HL-60/S4 treated with retinoic acid at 250 ng/mL for 4 days and 3 days (cell line): ENCODE results near the gene GTF2F2.

Experiments
- in situ Hi-C: fragments of 300-500 bp; cut with MboI; formaldehyde crosslinking; loops from 2 replicates; pipeline ENCODE4 v1.7.0; 2022; ENCODE audit warnings: low sequenced_read_pairs

GTF2F2 gene

DNA sequence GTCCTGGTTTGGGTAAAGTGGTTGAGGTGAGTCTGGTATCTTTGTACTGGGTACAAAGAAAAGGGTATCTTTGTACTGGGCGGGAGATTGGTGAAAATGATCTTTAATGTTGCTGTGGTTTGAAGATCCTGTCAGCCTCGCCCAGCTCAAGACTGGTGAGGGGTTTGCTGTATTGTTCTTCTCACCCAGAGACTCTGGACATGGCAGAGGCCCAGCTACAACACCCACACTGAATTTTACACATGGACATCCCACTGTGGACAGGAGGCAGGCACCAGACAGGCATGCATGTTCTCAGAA, 177.8 kb downstream of the GTF2F2 start:
- in situ Hi-C loops, result loop anchor here (25.0 kb wide), 1 partner anchor 811 kb away; no protein-coding TSS in a partner anchor

DNA sequence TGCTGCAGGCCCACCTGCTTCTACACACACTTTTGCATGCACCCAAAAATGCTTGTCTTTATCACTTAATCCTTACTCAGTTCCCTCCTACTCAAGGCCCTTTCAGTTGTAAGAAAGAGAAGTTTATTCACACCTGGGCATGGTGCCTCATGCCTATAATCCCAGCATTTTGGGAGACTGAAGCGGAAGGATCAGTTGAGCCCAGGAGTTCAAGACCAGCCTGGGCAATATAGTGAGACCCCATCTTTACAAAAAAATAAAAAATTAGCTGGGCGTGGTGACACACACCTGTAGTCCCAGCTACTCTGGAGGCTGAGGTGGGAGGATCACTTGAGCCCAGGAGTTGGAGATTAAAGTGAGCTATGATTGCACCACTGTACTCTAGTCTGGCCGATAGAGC, 178.2 kb downstream of the GTF2F2 start:
- in situ Hi-C loops, result loop anchor here (25.0 kb wide), 1 partner anchor 811 kb away; no protein-coding TSS in a partner anchor

DNA sequence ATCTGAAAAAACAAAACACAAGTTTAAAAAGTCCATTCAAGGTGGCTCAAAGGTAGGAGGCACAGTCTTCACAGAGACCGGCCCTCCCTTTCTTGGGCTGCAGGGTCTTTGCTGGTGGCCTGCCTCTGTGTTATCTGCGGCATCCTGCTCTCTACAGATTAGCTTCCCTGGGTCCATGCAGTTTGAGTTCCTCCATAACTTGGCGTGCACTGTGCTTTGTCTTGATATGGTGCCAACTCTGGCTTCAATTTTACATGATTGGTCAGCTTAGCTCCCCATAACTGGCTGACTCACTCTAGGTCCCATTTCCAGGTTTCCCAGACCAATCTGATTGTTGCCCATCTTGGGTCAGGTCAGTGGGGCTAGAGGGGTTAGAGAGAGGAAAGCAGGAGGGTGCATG, 178.9 kb downstream of the GTF2F2 start:
- in situ Hi-C loops, result loop anchor here (25.0 kb wide), 1 partner anchor 812 kb away; no protein-coding TSS in a partner anchor

DNA sequence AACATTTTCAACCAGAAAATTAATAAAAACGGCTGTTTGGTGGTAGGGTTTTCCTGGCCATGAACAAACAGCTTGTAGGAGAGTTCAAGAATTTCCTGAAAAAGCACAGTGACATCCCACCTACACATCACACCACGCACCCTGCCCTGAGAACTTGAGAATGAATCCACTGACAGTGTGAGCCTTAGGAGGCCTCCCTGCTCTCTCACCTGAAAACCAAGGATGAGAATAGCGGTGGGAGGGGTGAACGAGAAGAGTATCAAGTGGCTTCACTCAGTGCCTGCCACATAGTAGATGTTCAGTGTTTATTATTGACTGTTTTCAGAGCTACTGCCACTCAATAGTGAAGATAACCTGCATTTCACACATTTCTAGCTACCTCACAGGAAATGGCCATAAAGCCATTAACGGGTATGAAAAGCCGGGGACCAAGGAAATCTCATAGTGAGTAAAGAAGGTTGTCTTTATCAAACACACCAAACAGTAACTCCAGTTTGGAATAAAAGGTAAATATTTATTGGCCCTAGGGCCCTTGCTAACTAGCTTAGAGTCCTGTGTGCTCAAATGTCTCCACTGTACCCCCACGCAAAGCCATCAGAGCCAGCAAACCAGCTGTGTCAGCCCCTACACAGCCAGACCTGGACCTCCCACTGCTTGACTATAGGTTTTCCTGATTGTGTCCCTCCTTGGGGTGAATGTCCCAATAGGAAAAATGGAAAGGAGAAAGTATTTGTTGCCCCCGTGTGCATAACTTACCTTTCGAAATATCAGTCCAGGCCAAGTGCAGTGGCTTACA, 180.1 kb downstream of the GTF2F2 start:
- in situ Hi-C loops, result loop anchor here (10.0 kb wide), 1 partner anchor 246 kb away; no protein-coding TSS in a partner anchor

DNA sequence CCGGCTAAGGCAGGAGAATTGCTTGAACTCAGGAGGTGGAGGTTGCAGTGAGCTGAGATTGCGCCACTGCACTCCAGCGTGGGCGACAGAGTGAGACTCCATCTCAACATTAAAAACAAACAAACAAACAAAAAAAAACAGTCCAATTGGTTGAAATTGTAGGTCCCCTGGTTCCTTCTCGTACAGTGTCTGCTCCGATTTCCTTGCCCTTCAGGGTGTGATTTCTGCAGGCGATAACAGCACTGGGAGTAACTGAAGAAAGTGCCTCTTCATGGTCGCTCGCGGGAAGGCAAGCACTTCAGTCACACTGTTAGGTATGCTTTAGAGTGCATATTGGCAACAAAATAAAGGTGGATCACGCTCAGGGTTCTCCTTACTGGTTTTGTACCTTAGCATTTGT, 181.0 kb downstream of the GTF2F2 start:
- in situ Hi-C loops, result loop anchor here (10.0 kb wide), 1 partner anchor 246 kb away; no protein-coding TSS in a partner anchor

DNA sequence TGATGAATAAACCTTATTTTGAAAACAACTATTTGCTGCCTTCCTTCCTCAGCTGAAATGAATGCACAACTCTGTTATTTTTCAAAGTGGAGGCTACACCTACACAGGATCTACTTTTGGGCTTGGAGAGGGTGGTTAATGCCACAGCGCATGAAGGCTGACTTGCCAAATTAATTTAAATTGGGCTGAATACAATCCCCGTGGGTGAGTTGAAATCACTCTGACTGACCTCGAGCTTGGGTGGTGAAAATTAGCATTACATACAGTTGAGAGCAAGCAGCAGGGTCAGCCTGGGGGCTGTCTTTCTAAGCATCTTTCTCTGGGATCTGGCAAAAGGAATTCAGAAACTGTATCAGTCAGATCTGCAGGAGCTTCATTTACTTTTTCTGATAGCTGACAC, 182.2 kb downstream of the GTF2F2 start:
- in situ Hi-C loops, result loop anchor here (10.0 kb wide), 1 partner anchor 248 kb away; no protein-coding TSS in a partner anchor

DNA sequence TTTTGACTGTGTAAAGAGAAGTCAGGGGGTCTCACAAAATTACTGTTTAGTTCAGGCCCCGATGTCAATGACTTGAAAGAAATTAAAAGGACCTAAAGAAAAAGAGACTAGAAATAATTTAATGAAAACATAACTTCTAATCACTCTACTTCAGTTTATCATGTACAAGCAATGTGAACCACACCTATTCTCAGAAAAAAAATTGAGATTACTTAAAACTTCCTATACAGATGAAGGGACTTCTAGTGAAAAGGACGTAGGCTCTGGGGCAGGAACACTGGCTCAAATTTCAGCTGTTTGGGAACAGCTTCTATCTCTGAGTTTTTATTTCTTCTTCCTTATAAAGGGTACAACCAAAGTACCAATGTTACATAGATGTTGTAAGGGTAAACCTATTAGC, 182.7 kb downstream of the GTF2F2 start:
- in situ Hi-C loops, result loop anchor here (10.0 kb wide), 1 partner anchor 248 kb away; no protein-coding TSS in a partner anchor

DNA sequence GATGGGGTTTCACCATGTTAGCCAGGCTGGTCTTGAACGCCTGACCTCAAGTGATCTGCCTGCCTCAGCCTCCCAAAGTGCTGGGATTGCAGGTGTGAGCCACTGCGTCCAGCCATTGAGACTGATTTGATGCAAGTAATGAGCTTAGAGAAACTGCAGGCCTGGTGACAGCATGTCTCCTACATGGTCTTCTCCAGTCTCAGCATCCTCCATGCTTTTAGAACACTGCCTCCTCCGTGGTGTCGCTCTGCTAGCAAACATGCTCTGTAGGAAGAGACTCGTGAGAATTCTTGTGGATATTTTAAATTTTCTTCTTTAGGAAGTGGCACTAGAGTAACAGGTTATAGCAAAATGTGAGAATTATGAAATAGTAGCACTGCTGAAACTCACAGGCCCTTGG, 183.6 kb downstream of the GTF2F2 start:
- in situ Hi-C loops, result loop anchor here (10.0 kb wide), 1 partner anchor 249 kb away; no protein-coding TSS in a partner anchor

DNA sequence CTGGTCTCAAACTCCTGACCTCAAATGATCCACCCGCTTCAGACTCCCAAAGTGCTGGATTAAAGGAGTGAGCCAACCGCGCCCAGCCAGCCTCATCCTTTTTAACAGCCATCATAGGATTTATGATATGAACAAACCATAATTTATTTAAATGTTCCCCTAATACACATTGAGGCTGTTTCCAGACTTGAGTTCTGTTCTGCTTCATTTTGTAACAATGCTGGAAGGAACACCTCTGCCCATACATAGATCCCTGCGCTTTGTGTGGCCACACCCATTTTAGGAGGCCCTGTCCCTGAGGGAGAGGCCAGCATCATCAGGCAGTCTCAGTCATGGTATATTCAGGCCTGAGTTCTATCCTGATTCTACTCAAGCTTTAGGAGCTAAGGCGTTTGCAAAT, 184.8 kb downstream of the GTF2F2 start:
- in situ Hi-C loops, result loop anchor here (10.0 kb wide), 1 partner anchor 250 kb away; no protein-coding TSS in a partner anchor

DNA sequence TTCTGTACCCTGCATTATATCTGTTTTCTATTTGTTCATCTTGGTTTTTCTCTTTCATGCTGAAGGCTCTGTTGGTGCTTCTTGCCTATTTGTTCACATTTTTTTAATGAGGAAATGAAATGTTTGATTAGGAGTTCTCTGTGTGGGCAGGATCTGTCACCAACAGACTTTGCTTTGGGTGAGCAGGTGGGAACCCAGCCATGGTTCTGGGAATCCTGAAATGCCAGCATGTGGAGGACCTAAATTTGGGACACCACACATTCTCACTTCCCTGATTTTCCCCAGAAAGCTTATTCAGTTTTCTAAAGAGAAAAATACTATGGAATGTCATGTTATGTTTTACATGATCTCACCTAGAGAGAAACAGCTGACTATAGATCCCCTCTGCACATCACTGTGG, 186.7 kb downstream of the GTF2F2 start:
- in situ Hi-C loops, result loop anchor here (10.0 kb wide), 1 partner anchor 252 kb away; no protein-coding TSS in a partner anchor

DNA sequence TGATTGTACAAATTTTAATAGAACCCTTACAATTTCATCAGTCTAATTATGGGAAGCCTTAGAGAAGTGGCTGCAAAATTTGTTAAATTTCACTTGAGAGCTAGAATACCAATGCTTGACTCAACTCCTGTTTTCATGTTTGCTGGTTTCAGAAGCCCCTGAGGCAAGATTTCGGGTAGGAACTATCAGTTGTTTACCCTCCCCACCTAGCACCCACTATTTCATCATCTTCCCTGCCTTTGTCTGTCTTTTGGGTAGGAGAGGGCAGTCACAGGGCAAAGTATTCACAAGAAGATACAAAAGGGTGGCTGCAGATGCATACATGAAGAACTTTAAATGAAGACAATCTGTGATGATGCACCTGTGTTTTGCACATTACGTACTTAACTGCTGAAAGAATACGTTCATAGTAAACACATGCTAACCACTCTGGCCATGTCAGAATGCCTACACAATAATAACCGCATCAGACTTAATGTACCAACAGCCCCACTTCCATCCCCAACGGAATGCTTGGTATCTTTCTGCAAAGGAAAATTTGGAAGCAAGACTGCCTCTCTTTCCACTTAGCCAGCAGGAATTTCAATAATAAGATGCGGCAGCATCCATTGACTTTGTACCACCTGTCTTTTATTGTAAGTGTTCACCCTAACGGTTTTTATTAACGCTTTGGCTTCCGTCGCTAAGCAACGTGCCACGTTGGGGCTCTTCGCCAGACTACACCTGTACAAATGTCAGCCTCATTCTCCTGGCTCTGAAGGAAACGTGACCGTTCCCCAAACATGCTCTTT, 190.2 kb downstream of the GTF2F2 start:
- in situ Hi-C loops, result no loop called here

DNA sequence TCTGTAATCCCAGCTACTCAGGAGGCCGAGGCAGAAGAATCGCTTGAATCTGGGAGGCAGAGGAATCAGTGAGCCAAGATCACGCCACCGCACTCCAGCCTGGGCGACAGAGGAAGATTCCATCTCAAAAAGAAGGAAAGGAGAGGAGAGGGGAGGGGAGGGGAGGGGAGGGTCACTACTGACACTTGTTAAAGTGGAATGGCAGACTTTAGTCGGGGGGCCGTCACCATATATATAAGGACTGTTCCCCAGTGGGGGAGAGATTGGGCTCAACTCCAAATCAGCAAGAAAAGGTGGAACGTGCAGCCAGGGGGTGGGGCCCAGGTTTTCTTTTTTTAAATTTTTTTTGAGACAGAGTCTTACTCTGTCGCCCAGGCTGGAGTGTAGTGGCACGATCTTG, 194.5 kb downstream of the GTF2F2 start:
- in situ Hi-C loops, result no loop called here

DNA sequence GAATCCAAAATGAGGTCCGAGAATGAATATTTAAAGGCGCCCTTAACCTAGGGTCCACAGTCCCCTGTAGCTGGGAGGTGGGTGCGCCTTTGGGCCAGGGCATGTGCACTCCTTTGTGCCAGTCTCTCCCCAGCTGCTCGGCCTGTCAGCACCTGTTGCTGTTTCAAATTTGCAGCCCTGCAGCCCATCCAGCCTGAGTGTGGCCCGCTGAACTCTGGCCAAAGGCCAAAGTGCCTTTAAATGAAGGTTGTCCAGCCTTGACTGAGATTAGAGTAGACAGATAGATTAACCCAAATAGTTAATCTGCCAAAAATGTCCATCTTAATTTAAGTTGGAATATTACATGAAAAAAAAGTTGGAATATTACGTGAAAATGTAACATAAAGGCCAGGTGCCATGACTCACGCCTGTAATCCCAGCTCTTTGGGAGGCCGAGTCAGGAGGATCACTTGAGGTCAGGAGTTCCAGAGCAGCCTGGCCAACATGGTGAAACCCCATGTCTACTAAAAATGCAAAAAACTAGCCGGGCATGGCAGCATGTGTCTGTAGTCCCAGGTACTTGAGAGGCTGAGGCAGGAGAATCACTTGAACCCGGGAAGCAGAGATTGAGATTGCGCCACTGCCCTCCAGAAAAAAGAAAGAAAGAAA, 195.3 kb downstream of the GTF2F2 start:
- in situ Hi-C loops, result no loop called here

DNA sequence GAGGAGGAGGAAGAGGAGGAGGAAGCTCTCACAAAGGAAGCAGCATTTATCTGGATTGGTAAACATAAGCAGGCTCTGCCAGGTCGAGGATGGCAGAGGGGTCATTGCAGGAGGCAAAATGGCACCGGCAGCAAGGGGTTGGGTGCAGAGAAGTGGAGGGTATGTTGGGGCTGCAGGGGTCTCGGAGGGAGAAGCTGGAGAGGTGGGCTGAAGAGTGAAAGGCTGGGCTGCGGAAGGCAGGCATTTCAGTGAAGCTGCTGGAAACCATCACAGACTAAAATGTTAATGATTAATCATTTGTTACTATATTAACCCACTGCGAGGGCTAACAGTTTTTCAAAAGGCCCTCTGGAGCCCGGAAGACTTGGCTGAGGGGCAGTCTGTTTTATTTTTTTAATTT, 196.0 kb downstream of the GTF2F2 start:
- in situ Hi-C loops, result no loop called here

DNA sequence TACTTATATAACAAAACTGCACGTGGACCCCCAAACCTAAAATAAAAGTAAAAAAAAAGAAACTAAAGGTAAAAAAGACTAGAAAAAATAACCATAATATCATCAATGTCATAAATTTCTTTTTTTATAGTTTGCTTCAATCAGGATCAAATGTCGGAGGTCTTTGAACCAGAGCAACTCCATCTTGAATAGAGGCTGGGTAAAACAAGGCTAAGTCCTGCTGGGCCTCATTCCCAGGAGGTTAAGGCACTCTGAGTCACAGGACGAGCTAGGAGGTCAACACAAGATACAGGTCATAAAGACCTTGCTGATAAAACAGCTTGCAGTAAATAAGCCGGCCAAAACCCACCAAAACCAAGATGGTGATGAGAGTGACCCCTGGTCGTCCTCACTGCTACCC, 196.7 kb downstream of the GTF2F2 start:
- in situ Hi-C loops, result no loop called here

DNA sequence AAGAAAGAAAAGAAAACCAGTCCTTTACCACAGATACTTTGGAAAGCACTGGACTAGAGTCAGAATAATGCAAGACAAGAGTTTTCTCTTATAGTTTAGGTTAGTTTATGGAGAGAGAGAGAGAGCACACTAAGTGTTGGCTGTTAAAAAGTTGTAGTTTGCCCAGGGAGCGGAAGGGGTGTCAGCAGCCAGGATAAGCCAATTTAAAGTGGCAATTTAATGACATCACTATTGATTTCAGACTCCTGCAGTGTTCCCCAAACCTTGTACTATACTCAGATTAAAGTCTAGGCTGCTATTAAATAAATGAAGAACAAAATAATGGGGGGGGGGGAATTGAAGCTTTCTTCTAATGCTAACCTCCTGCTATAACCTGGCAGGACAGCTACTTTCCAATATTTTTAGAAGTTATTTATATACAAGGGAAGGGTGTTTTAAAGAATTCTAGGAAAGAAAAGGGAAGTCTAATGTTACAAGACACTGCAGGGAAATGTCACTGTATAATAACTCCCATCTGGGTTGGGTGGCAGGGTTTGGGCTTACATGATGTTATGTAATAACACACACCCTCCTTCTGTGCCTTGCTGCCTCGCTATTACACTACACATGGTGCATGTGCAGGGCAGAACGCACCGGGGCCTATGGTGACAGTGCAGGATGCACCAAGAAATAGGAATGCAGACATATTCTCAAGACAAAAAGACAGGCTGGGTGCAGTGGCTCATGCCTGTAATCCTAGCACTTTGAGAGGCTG, 200.7 kb downstream of the GTF2F2 start:
- in situ Hi-C loops, result no loop called here

DNA sequence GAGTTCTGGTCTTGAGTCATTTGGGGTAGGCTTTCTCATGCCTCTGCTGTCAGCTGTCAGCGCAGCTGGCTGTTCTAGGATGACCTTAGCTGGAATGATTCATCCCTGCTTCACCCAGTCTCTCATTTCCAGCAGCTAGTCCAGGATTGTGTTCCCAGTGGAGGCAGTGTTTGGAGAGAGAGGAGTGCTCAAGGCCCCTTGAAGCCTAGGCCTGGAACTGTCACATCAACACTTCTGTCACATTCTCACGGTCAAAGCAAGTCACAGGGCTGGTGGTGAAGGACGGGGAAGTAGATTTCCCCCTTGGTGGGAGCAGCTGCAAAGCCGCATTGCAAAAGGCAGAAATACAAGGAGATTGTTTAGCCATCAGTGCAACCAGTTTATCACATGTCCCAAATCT, 205.5 kb downstream of the GTF2F2 start:
- in situ Hi-C loops, result no loop called here

DNA sequence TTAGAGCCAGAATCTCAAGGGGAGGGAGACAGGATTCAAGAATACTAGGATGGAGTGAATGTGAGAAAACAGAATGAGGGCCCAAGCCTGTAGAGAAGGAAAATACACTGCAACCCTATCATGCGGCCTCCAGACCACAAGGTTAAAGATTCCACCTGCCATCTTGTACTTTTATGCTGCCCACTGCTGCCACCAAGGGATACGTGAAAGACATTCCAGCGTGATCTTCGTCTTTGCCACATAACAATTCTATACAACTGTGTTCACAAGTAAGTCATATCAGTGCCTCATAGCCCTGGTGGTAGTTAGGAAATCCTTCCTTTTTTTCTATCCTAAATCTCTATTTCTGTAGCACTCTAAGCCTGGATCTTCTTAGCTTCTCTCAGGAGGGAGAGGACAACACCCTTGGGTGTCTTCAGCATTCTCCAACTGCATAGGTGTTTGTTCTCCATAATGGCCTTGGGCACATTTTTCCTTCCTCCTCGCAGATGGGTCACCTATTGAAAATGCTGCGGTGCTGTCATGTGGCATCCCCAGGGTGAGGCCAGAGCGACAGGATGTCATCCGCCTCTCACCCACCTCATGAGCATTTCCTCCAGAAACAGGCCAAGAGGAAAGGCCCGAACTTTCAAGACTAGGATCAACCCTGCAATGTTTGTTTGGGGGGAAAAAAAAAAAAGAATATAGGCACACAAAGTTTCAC, 207.1 kb downstream of the GTF2F2 start:
- in situ Hi-C loops, result no loop called here

DNA sequence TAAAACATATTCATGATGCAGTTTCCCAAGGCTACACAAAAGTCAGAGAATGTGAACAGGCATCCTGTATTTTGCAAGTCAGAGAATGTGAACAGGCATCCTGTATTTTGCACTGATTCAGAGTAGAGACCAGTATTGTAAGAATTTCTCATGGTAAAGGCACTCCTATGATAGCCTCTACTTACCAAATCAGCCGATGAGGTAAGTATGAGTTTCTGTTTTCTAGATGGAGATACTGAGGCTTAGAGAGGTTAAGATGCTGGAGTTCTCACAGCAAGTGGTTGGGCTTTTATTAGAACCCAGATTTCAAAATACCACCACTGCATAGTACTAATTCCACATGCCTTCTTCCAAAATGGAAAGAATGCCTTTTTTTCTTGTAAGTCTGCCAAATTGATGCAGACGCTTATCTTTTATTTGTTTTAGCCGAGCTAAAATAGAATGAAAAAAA, 208.4 kb downstream of the GTF2F2 start:
- in situ Hi-C loops, result no loop called here

DNA sequence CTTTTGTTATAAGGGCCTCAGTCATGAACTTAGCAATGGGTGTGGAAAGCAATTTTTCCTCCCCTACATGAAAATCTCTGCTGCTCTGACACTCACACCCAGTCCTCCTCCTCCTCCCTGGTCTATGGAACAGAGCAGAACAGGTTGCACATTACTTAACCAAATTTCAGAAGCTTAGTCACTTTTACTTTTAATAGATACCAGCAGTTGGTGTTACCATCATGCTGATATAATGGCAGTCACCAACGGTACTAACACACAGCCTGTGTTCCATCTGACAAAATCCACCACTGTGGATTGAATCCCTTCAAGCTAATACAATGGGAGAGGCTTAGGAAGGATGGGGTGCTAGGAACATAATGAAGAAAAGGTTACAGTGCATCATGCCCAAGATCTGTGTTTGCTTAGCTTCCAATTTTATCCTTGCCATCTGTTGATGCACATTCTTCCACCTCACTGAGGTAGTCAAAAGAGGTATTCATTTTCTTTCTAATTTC, 210.9 kb downstream of the GTF2F2 start:
- in situ Hi-C loops, result no loop called here
